ENCODE measurements around the gene SRI.

Gene SRI

GRCh38 chr7:88226201-88226600 is 6.4 kb upstream of the SRI start:
- no peak overlapping the region for H3K4me3 ChIP-seq (ENCODE audit: control insufficient read depth, low read depth, low read length)
- DNase-seq (ENCODE audit: low read depth): no peak
- no peak for TF ChIP-seq CTCF (IDR thresholded peaks at IDR 0.05; ENCODE audit: control insufficient read depth, insufficient read depth, low read depth, low read length, missing control alignments)

- H3K4me3 ChIP-seq (ENCODE audit: control insufficient read depth, low read depth, low read length): no peak overlapping the region
- DNase-seq (ENCODE audit: low read depth): peak; percentile 48
- TF ChIP-seq CTCF (IDR thresholded peaks at IDR 0.05; ENCODE audit: control insufficient read depth, insufficient read depth, low read depth, low read length, missing control alignments): no peak
These were observed 4.9 kb upstream of the SRI start for GRCh38 chr7:88224601-88225275.

GRCh38 chr7:88223265-88223664 is 3.4 kb upstream of the SRI start:
- TF ChIP-seq CTCF (IDR thresholded peaks at IDR 0.05; ENCODE audit: control insufficient read depth, insufficient read depth, low read depth, low read length, missing control alignments): no peak
- no peak for DNase-seq (ENCODE audit: low read depth)
- H3K4me3 ChIP-seq (ENCODE audit: control insufficient read depth, low read depth, low read length): no peak overlapping the region

- TF ChIP-seq CTCF (IDR thresholded peaks at IDR 0.05; ENCODE audit: control insufficient read depth, insufficient read depth, low read depth, low read length, missing control alignments): no peak
- H3K4me3 ChIP-seq (ENCODE audit: control insufficient read depth, low read depth, low read length): peak overlapping the region; percentile 70
- no peak for DNase-seq (ENCODE audit: low read depth)
These were observed 817 bp downstream of the SRI start for GRCh38 chr7:88218836-88219605.

GRCh38 chr7:88218429-88218745 is 1.5 kb downstream of the SRI start:
- peak overlapping the region; percentile 70 for H3K4me3 ChIP-seq (ENCODE audit: control insufficient read depth, low read depth, low read length)
- DNase-seq (ENCODE audit: low read depth): no peak
- TF ChIP-seq CTCF (IDR thresholded peaks at IDR 0.05; ENCODE audit: control insufficient read depth, insufficient read depth, low read depth, low read length, missing control alignments): no peak

GRCh38 chr7:88217675-88218428 is 2.0 kb downstream of the SRI start:
- no peak overlapping the region for H3K4me3 ChIP-seq (ENCODE audit: control insufficient read depth, low read depth, low read length)
- no peak for TF ChIP-seq CTCF (IDR thresholded peaks at IDR 0.05; ENCODE audit: control insufficient read depth, insufficient read depth, low read depth, low read length, missing control alignments)
- no peak for DNase-seq (ENCODE audit: low read depth)
